IPS-18c (cell line): ENCODE data around the gene ASCL2.
"Not testable (repeated sequence)": the region's sequence is repeated elsewhere in the genome, so short reads cannot be mapped to it uniquely, and the experiment has no call there.

Source experiments
- H3K4me3 ChIP-seq: 2 replicates; pipeline ENCODE4 v1.7.0; 2013; ENCODE audit warnings: low read depth, mild to moderate bottlenecking, low read length, moderate library complexity; ENCODE audit not compliant: insufficient read depth
- H3K9me3 ChIP-seq: one replicate; pipeline ENCODE4 v1.6.1; 2013; ENCODE audit warnings: mild to moderate bottlenecking, low read length, moderate library complexity; ENCODE audit not compliant: control insufficient read depth, insufficient read depth

The ASCL2 gene

GRCh38 chr11:2286350-2286749 is 16.0 kb upstream of the ASCL2 start:
- not testable (repeated sequence) for H3K4me3 ChIP-seq, H3K9me3 ChIP-seq

GRCh38 chr11:2280208-2280607 is 9.8 kb upstream of the ASCL2 start:
- no peaks in the 10 kb centered on the region for H3K9me3 ChIP-seq
- H3K4me3 ChIP-seq, result no peak overlapping the region

GRCh38 chr11:2277933-2278523 is 7.6 kb upstream of the ASCL2 start:
- Histone ChIP-seq H3K9me3 (no peaks in the 10 kb centered on the region), H3K4me3 (no peak overlapping the region)

- no peak overlapping the region for H3K4me3 ChIP-seq
- no peaks in the 10 kb centered on the region for H3K9me3 ChIP-seq
Measured at GRCh38 chr11:2277008-2277346, 6.6 kb upstream of the ASCL2 start.

GRCh38 chr11:2276280-2277007 is 6.1 kb upstream of the ASCL2 start:
- no peaks in the 10 kb centered on the region for H3K9me3 ChIP-seq
- H3K4me3 ChIP-seq, result no peak overlapping the region

- H3K9me3 ChIP-seq, result no peaks in the 10 kb centered on the region
- H3K4me3 ChIP-seq, result no peak overlapping the region
Measured at GRCh38 chr11:2275334-2276279, 5.2 kb upstream of the ASCL2 start.

- Histone ChIP-seq H3K4me3 (no peak overlapping the region), H3K9me3 (no peaks in the 10 kb centered on the region)
Measured at GRCh38 chr11:2273771-2274170, 3.4 kb upstream of the ASCL2 start.

- Histone ChIP-seq H3K4me3 (no peak overlapping the region), H3K9me3 (no peaks in the 10 kb centered on the region)
Measured at GRCh38 chr11:2273311-2273710, 2.9 kb upstream of the ASCL2 start.

- no peak overlapping the region for H3K4me3 ChIP-seq
- H3K9me3 ChIP-seq, result no peaks in the 10 kb centered on the region
Measured at GRCh38 chr11:2272946-2273280, 2.5 kb upstream of the ASCL2 start.

- no peaks in the 10 kb centered on the region for H3K9me3 ChIP-seq
- no peak overlapping the region for H3K4me3 ChIP-seq
Measured at GRCh38 chr11:2272228-2272945, 2.0 kb upstream of the ASCL2 start.

- H3K9me3 ChIP-seq, result no peaks in the 10 kb centered on the region
- H3K4me3 ChIP-seq, result no peak overlapping the region
Measured at GRCh38 chr11:2271327-2272227, 1.2 kb upstream of the ASCL2 start.

GRCh38 chr11:2271077-2271326 is 614 bp upstream of the ASCL2 start:
- 0 out of 2 replicates have a peak overlapping the region, but pooled peaks have one; percentile 28 for H3K4me3 ChIP-seq
- no peaks in the 10 kb centered on the region for H3K9me3 ChIP-seq

- Histone ChIP-seq H3K9me3 (no peaks in the 10 kb centered on the region), H3K4me3 (peak overlapping the region; percentile 49)
Measured at GRCh38 chr11:2269601-2270321, 627 bp downstream of the ASCL2 start.

GRCh38 chr11:2268729-2269600 is 1.4 kb downstream of the ASCL2 start:
- H3K9me3 ChIP-seq, result no peaks in the 10 kb centered on the region
- H3K4me3 ChIP-seq, result peak overlapping the region; percentile 49

GRCh38 chr11:2267851-2268728 is 2.3 kb downstream of the ASCL2 start:
- no peaks in the 10 kb centered on the region for H3K9me3 ChIP-seq
- peak overlapping the region; percentile 31; the same call in 1 of the 2 replicates for H3K4me3 ChIP-seq
